ENCODE data around the gene CCDC146.

DNA sequence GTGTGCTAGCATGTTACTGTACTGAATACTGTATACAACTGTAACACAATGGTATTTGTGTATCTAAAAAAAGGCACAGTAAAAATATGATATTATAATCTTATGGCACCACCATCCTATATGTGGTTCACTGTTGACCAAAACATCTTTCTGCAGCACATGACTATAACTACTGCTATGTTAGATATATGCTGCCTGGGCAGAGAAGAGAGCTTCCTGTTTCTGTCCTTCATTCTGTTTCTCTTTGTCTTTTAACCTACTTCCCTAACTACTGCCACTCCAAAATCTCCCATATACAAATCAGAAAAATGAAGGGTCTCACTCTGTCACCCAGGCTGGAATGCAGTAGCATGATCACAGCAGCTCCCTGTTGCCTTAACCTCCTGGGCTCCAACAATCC is 86.0 kb downstream of the CCDC146 start:
- TF ChIP-seq, protein P1, sequence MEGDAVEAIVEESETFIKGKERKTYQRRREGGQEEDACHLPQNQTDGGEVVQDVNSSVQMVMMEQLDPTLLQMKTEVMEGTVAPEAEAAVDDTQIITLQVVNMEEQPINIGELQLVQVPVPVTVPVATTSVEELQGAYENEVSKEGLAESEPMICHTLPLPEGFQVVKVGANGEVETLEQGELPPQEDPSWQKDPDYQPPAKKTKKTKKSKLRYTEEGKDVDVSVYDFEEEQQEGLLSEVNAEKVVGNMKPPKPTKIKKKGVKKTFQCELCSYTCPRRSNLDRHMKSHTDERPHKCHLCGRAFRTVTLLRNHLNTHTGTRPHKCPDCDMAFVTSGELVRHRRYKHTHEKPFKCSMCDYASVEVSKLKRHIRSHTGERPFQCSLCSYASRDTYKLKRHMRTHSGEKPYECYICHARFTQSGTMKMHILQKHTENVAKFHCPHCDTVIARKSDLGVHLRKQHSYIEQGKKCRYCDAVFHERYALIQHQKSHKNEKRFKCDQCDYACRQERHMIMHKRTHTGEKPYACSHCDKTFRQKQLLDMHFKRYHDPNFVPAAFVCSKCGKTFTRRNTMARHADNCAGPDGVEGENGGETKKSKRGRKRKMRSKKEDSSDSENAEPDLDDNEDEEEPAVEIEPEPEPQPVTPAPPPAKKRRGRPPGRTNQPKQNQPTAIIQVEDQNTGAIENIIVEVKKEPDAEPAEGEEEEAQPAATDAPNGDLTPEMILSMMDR (IDR thresholded peaks at IDR 0.05; ENCODE audit: poor library complexity), result no peak
- TF ChIP-seq EZH2phosphoT487 (IDR thresholded peaks at IDR 0.05; ENCODE audit: low read depth, severe bottlenecking, unreplicated experiment), result no peak
